ENCODE data around the gene SMPD1. TPM values are rescaled to one million over a fixed set of nuclear protein-coding genes. Genes with fewer than 3 reads are reported as not detected.

SMPD1 gene
- polyA plus RNA-seq, 3 donors, result 4.2 to 22.6 (median 4.9) TPM

- H3K27ac ChIP-seq (ENCODE audit: low read depth in 1 of 2, low read length in 2 of 2), result peak overlapping the region; percentile 18 to 58
- Mint-ChIP-seq H3K4me1 (peaks cover 16% of the 10 kb centered on the region), H3K9me3 (no peaks in the 10 kb centered on the region), H3K4me3 (peak overlapping the region in 1 of 2 donors; percentile 75), H3K27ac (peak overlapping the region; percentile 21 to 82 (median 76)), H3K27me3 (ENCODE audit: low read depth in 3 of 3) (peaks cover 0 to 3% (median 2%) of the 10 kb centered on the region in 3 donors), H3K36me3 (no peaks in the 10 kb centered on the region)
- peaks cover 11 to 16% of the 10 kb centered on the region in 2 donors for H3K4me1 ChIP-seq (ENCODE audit: control insufficient read depth in 1 of 2, insufficient read depth in 2 of 2, low read length in 2 of 2)
- H3K9me3 ChIP-seq (replicated peaks in 1 of 2; ENCODE audit: control insufficient read depth in 1 of 2, insufficient read depth in 1 of 2, low read length in 2 of 2), result no peaks in the 10 kb centered on the region
- H3K4me3 ChIP-seq (replicated peaks in 1 of 3; ENCODE audit: low read depth in 2 of 3, low read length in 3 of 3), result peak overlapping the region in 2 of 3 experiments; percentile 9 to 43
- intact Hi-C loops (cut with micrococcal nuclease), result loop anchor here (2.0 to 5.0 kb wide), 2 partner anchors 63 to 129 kb away; partner anchors contain the start of gene HPX (in 1 of the 2)
- peak overlapping the region; percentile 19 for H3K9ac ChIP-seq (ENCODE audit: insufficient read depth, low read length, poor library complexity, severe bottlenecking)
- H3K4me2 ChIP-seq (replicated peaks; ENCODE audit: extremely low read depth, low read length, poor library complexity, severe bottlenecking), result peak overlapping the region; percentile 52
- H3K79me2 ChIP-seq (ENCODE audit: insufficient read depth, low read length), result no peaks in the 10 kb centered on the region
- peak; percentile 33 to 41 (median 37) for DNase-seq
- no peaks in the 10 kb centered on the region for H3K27me3 ChIP-seq (ENCODE audit: control insufficient read depth in 2 of 2, insufficient read depth in 2 of 2, low read length in 2 of 2)
- H3K36me3 ChIP-seq (replicated peaks in 1 of 2; ENCODE audit: control insufficient read depth in 1 of 2, insufficient read depth in 2 of 2, low read length in 2 of 2), result no peaks in the 10 kb centered on the region
- WGBS (ENCODE audit: insufficient coverage), result 3% methylated on average over 3 of the region's 4 CpGs
- TF ChIP-seq CTCF (IDR thresholded peaks at IDR 0.05), result no peak
- no peaks in the 10 kb centered on the region for H4K20me1 ChIP-seq (ENCODE audit: insufficient read depth, low read length)
- H2AFZ ChIP-seq (ENCODE audit: insufficient read depth, low read depth, low read length, poor library complexity, severe bottlenecking), result peak overlapping the region; percentile 81
Measured at GRCh38 chr11:6377902-6378639, 12.2 kb upstream of the SMPD1 start.

- peak overlapping the region in 1 of 3 experiments; percentile 43 for H3K4me3 ChIP-seq (replicated peaks in 1 of 3; ENCODE audit: low read depth in 2 of 3, low read length in 3 of 3)
- intact Hi-C loops (cut with micrococcal nuclease), result loop anchor here (5.0 kb wide), 1 partner anchor 129 kb away; no protein-coding TSS in a partner anchor
- Mint-ChIP-seq H3K27me3 (ENCODE audit: low read depth in 3 of 3) (peaks cover 0 to 3% (median 2%) of the 10 kb centered on the region in 3 donors), H3K27ac (peak overlapping the region in 5 of 7 donors; percentile 21 to 82 (median 76)), H3K9me3 (no peaks in the 10 kb centered on the region), H3K36me3 (no peaks in the 10 kb centered on the region), H3K4me3 (no peak overlapping the region), H3K4me1 (peaks cover 16% of the 10 kb centered on the region)
- no peaks in the 10 kb centered on the region for H4K20me1 ChIP-seq (ENCODE audit: insufficient read depth, low read length)
- no peak for DNase-seq
- no peaks in the 10 kb centered on the region for H3K27me3 ChIP-seq (ENCODE audit: control insufficient read depth in 2 of 2, insufficient read depth in 2 of 2, low read length in 2 of 2)
- H3K36me3 ChIP-seq (replicated peaks in 1 of 2; ENCODE audit: control insufficient read depth in 1 of 2, insufficient read depth in 2 of 2, low read length in 2 of 2), result no peaks in the 10 kb centered on the region
- H3K4me2 ChIP-seq (replicated peaks; ENCODE audit: extremely low read depth, low read length, poor library complexity, severe bottlenecking), result peak overlapping the region; percentile 52
- peak overlapping the region; percentile 19 for H3K9ac ChIP-seq (ENCODE audit: insufficient read depth, low read length, poor library complexity, severe bottlenecking)
- peak overlapping the region; percentile 81 for H2AFZ ChIP-seq (ENCODE audit: insufficient read depth, low read depth, low read length, poor library complexity, severe bottlenecking)
- no peak for TF ChIP-seq CTCF (IDR thresholded peaks at IDR 0.05)
- no CpG with 5 or more reads among the region's 5 CpGs for WGBS (ENCODE audit: insufficient coverage)
- peak overlapping the region; percentile 18 to 58 for H3K27ac ChIP-seq (ENCODE audit: low read depth in 1 of 2, low read length in 2 of 2)
- no peaks in the 10 kb centered on the region for H3K79me2 ChIP-seq (ENCODE audit: insufficient read depth, low read length)
- no peaks in the 10 kb centered on the region for H3K9me3 ChIP-seq (replicated peaks in 1 of 2; ENCODE audit: control insufficient read depth in 1 of 2, insufficient read depth in 1 of 2, low read length in 2 of 2)
- H3K4me1 ChIP-seq (ENCODE audit: control insufficient read depth in 1 of 2, insufficient read depth in 2 of 2, low read length in 2 of 2), result peaks cover 11 to 16% of the 10 kb centered on the region in 2 donors
Measured at GRCh38 chr11:6378640-6378989, 11.7 kb upstream of the SMPD1 start.

All from CD14-positive monocyte (primary cell).